H9 (cell line): ENCODE data around the gene YWHAQ. TPM values are rescaled to one million over a fixed set of nuclear protein-coding genes. Genes with fewer than 3 reads are reported as not detected.
"Not testable (repeated sequence)": the region's sequence is repeated elsewhere in the genome, so short reads cannot be mapped to it uniquely, and the experiment has no call there.

Experiments used
- DNase-seq: peaks from one replicate; pipeline ENCODE4 v3.0.0-alpha.2; 2017
- H2AFZ ChIP-seq: one replicate; pipeline ENCODE4 v1.6.1; 2013; ENCODE audit warnings: mild to moderate bottlenecking, low read length, control low read depth, moderate library complexity
- H2AK5ac ChIP-seq: 2 replicates; pipeline ENCODE4 v1.6.1; 2013; ENCODE audit warnings: low read length, control low read depth, mixed read lengths; ENCODE audit not compliant: insufficient read length
- H2BK120ac ChIP-seq: one replicate; pipeline ENCODE4 v1.6.1; 2013; ENCODE audit warnings: low read depth, mild to moderate bottlenecking, low read length, control low read depth, inconsistent platforms; ENCODE audit not compliant: poor library complexity, severe bottlenecking
- H2BK12ac ChIP-seq: 2 replicates; pipeline ENCODE4 v1.6.1; 2013; ENCODE audit warnings: low read length, control low read depth, mixed read lengths, low read depth; ENCODE audit not compliant: insufficient read length
- H2BK15ac ChIP-seq: 2 replicates; pipeline ENCODE4 v1.6.1; 2013; ENCODE audit warnings: low read depth, low read length, control low read depth
- H2BK20ac ChIP-seq: one replicate; pipeline ENCODE4 v1.6.1; 2013; ENCODE audit warnings: low read depth, mild to moderate bottlenecking, low read length, control low read depth, inconsistent platforms; ENCODE audit not compliant: poor library complexity, severe bottlenecking
- H2BK5ac ChIP-seq: 2 replicates; pipeline ENCODE4 v1.6.1; 2013; ENCODE audit warnings: low read length, control low read depth, mixed read lengths; ENCODE audit not compliant: insufficient read length
- H3K14ac ChIP-seq: 2 replicates; pipeline ENCODE4 v1.6.1; 2013; ENCODE audit warnings: low read length, control low read depth; ENCODE audit not compliant: insufficient read depth
- H3K18ac ChIP-seq: 2 replicates; pipeline ENCODE4 v1.6.1; 2013; ENCODE audit warnings: low read depth, mild to moderate bottlenecking, mixed read lengths, low read length, control low read depth; ENCODE audit not compliant: insufficient read length
- H3K23ac ChIP-seq: 2 replicates; pipeline ENCODE4 v1.6.1; 2013; ENCODE audit warnings: low read length, control low read depth, mixed read lengths, low read depth; ENCODE audit not compliant: insufficient read length
- H3K23me2 ChIP-seq: 2 replicates; pipeline ENCODE4 v1.6.1; 2013; ENCODE audit warnings: low read depth, mild to moderate bottlenecking, mixed read lengths, low read length, control low read depth; ENCODE audit not compliant: insufficient read length, poor library complexity, severe bottlenecking
- H3K27ac ChIP-seq: 2 replicates; pipeline ENCODE4 v1.5.1; 2013; ENCODE audit warnings: low read length, control low read depth, mixed read lengths, low read depth; ENCODE audit not compliant: insufficient read length
- H3K27me3 ChIP-seq: 2 replicates; pipeline ENCODE4 v1.6.1; 2013; ENCODE audit warnings: low read length, control low read depth, inconsistent platforms; ENCODE audit not compliant: insufficient read depth
- H3K4ac ChIP-seq: 2 replicates; pipeline ENCODE4 v1.6.1; 2013; ENCODE audit warnings: low read depth, mild to moderate bottlenecking, control low read depth, inconsistent platforms, low read length, moderate library complexity
- H3K4me1 ChIP-seq: 2 replicates; pipeline ENCODE4 v1.6.1; 2013; ENCODE audit warnings: low read length, control low read depth, inconsistent platforms; ENCODE audit not compliant: insufficient read depth
- H3K4me2 ChIP-seq: 2 replicates; pipeline ENCODE4 v1.6.1; 2013; ENCODE audit warnings: low read length, control low read depth, mixed read lengths; ENCODE audit not compliant: insufficient read length, insufficient read depth
- H3K56ac ChIP-seq: 2 replicates; pipeline ENCODE4 v1.6.1; 2013; ENCODE audit warnings: low read depth, mild to moderate bottlenecking, mixed read lengths, low read length, control low read depth; ENCODE audit not compliant: insufficient read length
- H3K79me1 ChIP-seq: 2 replicates; pipeline ENCODE4 v1.6.1; 2013; ENCODE audit warnings: low read depth, mild to moderate bottlenecking, moderate library complexity, low read length, control low read depth, inconsistent platforms; ENCODE audit not compliant: insufficient read depth, poor library complexity, severe bottlenecking
- H3K79me2 ChIP-seq: 2 replicates; pipeline ENCODE4 v1.6.1; 2013; ENCODE audit warnings: low read length, control low read depth, inconsistent platforms; ENCODE audit not compliant: insufficient read depth
- H3K9ac ChIP-seq: 2 replicates; pipeline ENCODE4 v1.6.1; 2013; ENCODE audit warnings: low read length, control low read depth, mixed read lengths; ENCODE audit not compliant: insufficient read length; ENCODE audit errors: extremely low read depth
- H3K9me3 ChIP-seq: one replicate; pipeline ENCODE4 v1.6.1; 2013; ENCODE audit warnings: low read depth, low read length, inconsistent platforms; ENCODE audit not compliant: control insufficient read depth
- H3T11ph ChIP-seq: one replicate; pipeline ENCODE4 v1.6.1; 2013; ENCODE audit warnings: mild to moderate bottlenecking, low read length, control low read depth, inconsistent platforms
- H4K20me1 ChIP-seq: one replicate; pipeline ENCODE4 v1.6.1; 2013; ENCODE audit not compliant: control insufficient read depth, insufficient read length, insufficient read depth
- H4K5ac ChIP-seq: 2 replicates; pipeline ENCODE4 v1.6.1; 2013; ENCODE audit warnings: low read depth, mild to moderate bottlenecking, mixed read lengths, low read length, control low read depth; ENCODE audit not compliant: insufficient read length
- H4K8ac ChIP-seq: replicated peaks from 2 replicates; pipeline ENCODE4 v1.6.1; 2013; ENCODE audit warnings: low read length, control low read depth, mixed read lengths, low read depth; ENCODE audit not compliant: insufficient read length
- H4K91ac ChIP-seq: 2 replicates; pipeline ENCODE4 v1.6.1; 2013; ENCODE audit warnings: low read depth, mild to moderate bottlenecking, moderate library complexity, mixed read lengths, low read length, control low read depth; ENCODE audit not compliant: insufficient read length
- H3K27ac Mint-ChIP-seq, 3 experiments: 2 replicates in 2 of 3; 3 replicates in 1 of 3; pipeline ENCODE4 v1.8.0; 2020 to 2021; ENCODE audit warnings: mixed read lengths in 3 of 3, mild to moderate bottlenecking in 1 of 3, moderate library complexity in 1 of 3
- H3K27me3 Mint-ChIP-seq: 2 replicates; pipeline ENCODE4 v1.8.0; 2021; ENCODE audit warnings: low read depth, mild to moderate bottlenecking, moderate library complexity, mixed read lengths
- H3K36me3 Mint-ChIP-seq, 3 experiments: 2 replicates in 2 of 3; 3 replicates in 1 of 3; pipeline ENCODE4 v1.8.0; 2020 to 2021; ENCODE audit warnings: low read depth in 3 of 3, mixed read lengths in 3 of 3; ENCODE audit not compliant: insufficient read depth in 1 of 3
- H3K4me1 Mint-ChIP-seq, 2 experiments: 2 replicates each; pipeline ENCODE4 v1.8.0; 2020; ENCODE audit warnings: mixed read lengths in 2 of 2
- H3K4me3 Mint-ChIP-seq, 2 experiments: 2 replicates in 1 of 2; 3 replicates in 1 of 2; pipeline ENCODE4 v1.8.0; 2020 to 2021; ENCODE audit warnings: mild to moderate bottlenecking in 2 of 2, mixed read lengths in 2 of 2, moderate library complexity in 1 of 2
- H3K9me3 Mint-ChIP-seq, 2 experiments: 2 replicates in 1 of 2; 3 replicates in 1 of 2; pipeline ENCODE4 v1.8.0; 2020; ENCODE audit warnings: mild to moderate bottlenecking in 2 of 2, mixed read lengths in 2 of 2, moderate library complexity in 1 of 2
- WGBS: extraction: QIAGEN DNeasy Blood & Tissue Kit; methylation state at CpG from one replicate; pipeline ENCODE4 v1.1.7; 2013; ENCODE audit warnings: missing lambda C conversion rate, low lambda C conversion rate, mixed read lengths; ENCODE audit not compliant: insufficient read length; ENCODE audit errors: extremely low coverage; 5-methylcytosine and 5-hydroxymethylcytosine counted together
- total RNA-seq: library from RNA; stranded (reverse); gene quantifications from 2 replicates; pipeline ENCODE4 v1.2.1, GENCODE V29; 2021
- TF ChIP-seq, protein P1 (sequence below): fragments of 200-600 bp; sonication (generic); conservative IDR thresholded peaks from 3 replicates; pipeline ENCODE4 v1.8.0; 2021; ENCODE audit warnings: antibody characterized with exemption, mild to moderate bottlenecking

Gene YWHAQ
- total RNA-seq, 1 experiment from 2014 or later = 374 TPM

DNA sequence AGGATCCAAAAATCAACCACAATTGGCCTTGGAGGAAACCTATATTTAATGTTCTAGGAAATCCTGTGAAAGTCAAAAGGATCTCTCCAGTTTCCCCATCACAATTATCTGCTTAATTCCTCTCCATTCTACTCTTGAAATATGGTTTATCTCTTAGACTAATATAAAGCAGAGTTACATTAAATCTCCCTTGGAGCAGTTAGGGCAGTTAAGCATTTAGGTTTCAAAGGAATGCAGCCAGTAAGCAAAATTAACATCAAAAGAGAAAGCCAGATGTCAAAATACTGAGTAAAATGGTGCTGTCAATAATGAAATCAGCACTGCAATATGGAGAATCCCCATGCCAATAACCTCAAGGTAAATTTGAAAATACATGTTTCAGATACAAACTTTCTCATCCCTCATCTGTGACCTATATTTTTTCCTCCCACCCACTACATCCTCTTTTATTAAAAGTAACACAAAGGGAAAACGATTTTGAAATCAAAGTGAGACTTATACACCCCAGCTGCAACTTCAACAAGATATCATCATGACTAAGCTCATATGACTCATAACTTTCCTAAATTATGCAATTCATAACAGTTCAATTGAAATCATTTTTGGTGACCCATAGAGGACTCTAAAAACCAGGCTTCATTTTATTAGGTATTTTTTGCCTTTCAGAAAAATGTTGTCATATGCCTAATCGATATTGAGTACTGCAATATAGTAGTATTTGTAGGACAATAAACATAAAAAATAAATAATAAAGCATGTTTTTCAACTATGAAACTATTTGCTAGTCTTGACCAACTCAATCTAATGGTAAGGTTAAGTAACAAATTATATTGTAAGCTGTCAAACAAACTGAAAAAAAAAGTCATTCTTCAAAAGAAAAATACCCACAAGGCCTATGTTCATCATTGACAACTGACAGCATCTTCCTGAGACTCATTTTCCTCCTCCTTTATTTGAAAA is 78.3 kb downstream of the YWHAQ start:
- Histone ChIP-seq H2BK120ac (no peak overlapping the region), H3K9ac (no peak overlapping the region), H3K27ac (no peak overlapping the region), H3K23ac (no peak overlapping the region), H3T11ph (no peak overlapping the region), H4K91ac (no peak overlapping the region), H2AFZ (no peak overlapping the region), H4K20me1 (no peaks in the 10 kb centered on the region), H3K56ac (no peak overlapping the region), H4K8ac (no peak overlapping the region), H2BK20ac (no peak overlapping the region), H3K4me2 (no peak overlapping the region), H3K18ac (no peak overlapping the region), H3K4me1 (peaks cover 1% of the 10 kb centered on the region; the same call in 1 of the 2 replicates), H3K79me2 (peaks cover 5% of the 10 kb centered on the region; the same call in 1 of the 2 replicates), H2AK5ac (no peak overlapping the region), H4K5ac (no peak overlapping the region), H3K14ac (no peak overlapping the region), H2BK5ac (no peak overlapping the region), H3K27me3 (no peaks in the 10 kb centered on the region), H3K23me2 (peaks cover 6% of the 10 kb centered on the region), H3K9me3 (no peaks in the 10 kb centered on the region), H3K4ac (no peak overlapping the region), H2BK12ac (no peak overlapping the region), H3K79me1 (peaks cover 12% of the 10 kb centered on the region), H2BK15ac (no peak overlapping the region)
- peak overlapping the region in 1 of 2 experiments; percentile 39; a peak in 1 of 5 replicates for H3K4me3 Mint-ChIP-seq
- H3K9me3 Mint-ChIP-seq = no peaks in the 10 kb centered on the region
- H3K27ac Mint-ChIP-seq = no peak overlapping the region
- TF ChIP-seq, protein P1, sequence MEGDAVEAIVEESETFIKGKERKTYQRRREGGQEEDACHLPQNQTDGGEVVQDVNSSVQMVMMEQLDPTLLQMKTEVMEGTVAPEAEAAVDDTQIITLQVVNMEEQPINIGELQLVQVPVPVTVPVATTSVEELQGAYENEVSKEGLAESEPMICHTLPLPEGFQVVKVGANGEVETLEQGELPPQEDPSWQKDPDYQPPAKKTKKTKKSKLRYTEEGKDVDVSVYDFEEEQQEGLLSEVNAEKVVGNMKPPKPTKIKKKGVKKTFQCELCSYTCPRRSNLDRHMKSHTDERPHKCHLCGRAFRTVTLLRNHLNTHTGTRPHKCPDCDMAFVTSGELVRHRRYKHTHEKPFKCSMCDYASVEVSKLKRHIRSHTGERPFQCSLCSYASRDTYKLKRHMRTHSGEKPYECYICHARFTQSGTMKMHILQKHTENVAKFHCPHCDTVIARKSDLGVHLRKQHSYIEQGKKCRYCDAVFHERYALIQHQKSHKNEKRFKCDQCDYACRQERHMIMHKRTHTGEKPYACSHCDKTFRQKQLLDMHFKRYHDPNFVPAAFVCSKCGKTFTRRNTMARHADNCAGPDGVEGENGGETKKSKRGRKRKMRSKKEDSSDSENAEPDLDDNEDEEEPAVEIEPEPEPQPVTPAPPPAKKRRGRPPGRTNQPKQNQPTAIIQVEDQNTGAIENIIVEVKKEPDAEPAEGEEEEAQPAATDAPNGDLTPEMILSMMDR = no peak
- WGBS = no CpG with 5 or more reads among the region's 2 CpGs
- peaks cover 37 to 47% of the 10 kb centered on the region in 2 experiments for H3K4me1 Mint-ChIP-seq
- peaks cover under 1 to 3% (median 1%) of the 10 kb centered on the region in 3 experiments; a peak in 4 of 7 replicates for H3K36me3 Mint-ChIP-seq
- no peaks in the 10 kb centered on the region for H3K27me3 Mint-ChIP-seq
- no peak for DNase-seq

DNA sequence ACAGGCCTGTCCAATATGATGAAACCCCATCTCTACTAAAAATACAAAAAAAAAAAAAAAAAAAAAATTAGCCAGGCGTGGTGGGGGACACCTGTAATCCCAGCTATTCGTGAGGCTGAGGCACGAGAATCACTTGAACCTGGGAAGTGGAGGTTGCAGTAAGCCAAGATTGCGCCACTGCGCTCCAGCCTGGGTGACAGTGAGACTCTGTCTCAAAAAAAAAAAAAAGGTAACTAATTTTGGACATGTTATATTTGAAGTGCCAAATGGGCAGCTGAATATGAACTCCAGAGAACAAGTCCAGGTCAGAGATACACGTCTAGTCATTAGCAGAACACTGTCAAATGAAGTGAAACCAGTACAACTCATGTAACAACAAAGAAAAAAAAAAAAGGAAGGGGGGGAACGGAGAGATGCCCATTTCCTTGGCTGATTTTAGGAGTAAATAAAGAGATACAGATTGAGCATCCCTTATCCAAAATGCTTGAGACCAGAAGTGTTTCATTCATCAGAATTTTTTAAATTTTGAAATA is 79.9 kb downstream of the YWHAQ start:
- H2BK12ac ChIP-seq, H3K18ac ChIP-seq, H3K9me3 Mint-ChIP-seq, H3K27ac Mint-ChIP-seq, H3K23me2 ChIP-seq, H3K4ac ChIP-seq, H4K5ac ChIP-seq, H2BK5ac ChIP-seq, H3K23ac ChIP-seq, H3K27me3 ChIP-seq, H3K9me3 ChIP-seq, H3T11ph ChIP-seq, H3K27me3 Mint-ChIP-seq, H2AK5ac ChIP-seq, H3K14ac ChIP-seq, H3K79me2 ChIP-seq, H2BK20ac ChIP-seq, H3K56ac ChIP-seq, H3K9ac ChIP-seq, H3K4me3 Mint-ChIP-seq, H3K4me2 ChIP-seq, H4K8ac ChIP-seq, H2AFZ ChIP-seq, H2BK15ac ChIP-seq, H3K36me3 Mint-ChIP-seq, H2BK120ac ChIP-seq, H4K20me1 ChIP-seq, H3K27ac ChIP-seq, H3K4me1 ChIP-seq, DNase-seq, H4K91ac ChIP-seq: not testable (repeated sequence)
- H3K79me1 ChIP-seq = peaks cover 12% of the 10 kb centered on the region
- no CpG with 5 or more reads among the region's 7 CpGs for WGBS
- H3K4me1 Mint-ChIP-seq = peaks cover 41 to 46% of the 10 kb centered on the region in 2 experiments
